Trophoblast cell (in vitro differentiated cells and primary cell): ENCODE results near the gene MYH14.

Experiments used
- DNase-seq, 2 donors: peaks; one replicate each; pipeline ENCODE4 v3.0.0-alpha.2; 2016
- H2AFZ ChIP-seq: 2 replicates; pipeline ENCODE4 v1.6.1; 2013; ENCODE audit warnings: low read length, moderate library complexity, mild to moderate bottlenecking; ENCODE audit not compliant: insufficient read depth, poor library complexity
- H2AK5ac ChIP-seq: 2 replicates; pipeline ENCODE4 v1.6.1; 2013; ENCODE audit warnings: mild to moderate bottlenecking, low read length
- H2BK120ac ChIP-seq: 2 replicates; pipeline ENCODE4 v1.6.1; 2013; ENCODE audit warnings: low read length, mild to moderate bottlenecking, moderate library complexity; ENCODE audit not compliant: insufficient read depth, poor library complexity
- H2BK12ac ChIP-seq: 2 replicates; pipeline ENCODE4 v1.6.1; 2013; ENCODE audit warnings: mild to moderate bottlenecking, low read length, moderate library complexity
- H2BK5ac ChIP-seq: 2 replicates; pipeline ENCODE4 v1.6.1; 2013; ENCODE audit warnings: low read length, low read depth, moderate library complexity, mild to moderate bottlenecking; ENCODE audit not compliant: poor library complexity
- H3K14ac ChIP-seq: 2 replicates; pipeline ENCODE4 v1.6.1; 2013; ENCODE audit warnings: mild to moderate bottlenecking, low read length
- H3K18ac ChIP-seq: 2 replicates; pipeline ENCODE4 v1.6.1; 2013; ENCODE audit warnings: mild to moderate bottlenecking, low read length
- H3K23ac ChIP-seq: 2 replicates; pipeline ENCODE4 v1.6.1; 2013; ENCODE audit warnings: low read length
- H3K27ac ChIP-seq: 2 replicates; pipeline ENCODE4 v1.5.1; 2013; ENCODE audit warnings: low read depth, mild to moderate bottlenecking, inconsistent platforms, low read length, moderate library complexity
- H3K27me3 ChIP-seq: 2 replicates; pipeline ENCODE4 v1.6.1; 2013; ENCODE audit warnings: inconsistent platforms, mild to moderate bottlenecking, low read length, moderate library complexity; ENCODE audit not compliant: insufficient read depth
- H3K36me3 ChIP-seq, 2 experiments: 1 replicate in 1 of 2; 2 replicates in 1 of 2; pipeline ENCODE4 v1.6.1; 2013; ENCODE audit warnings: low read length in 2 of 2, mild to moderate bottlenecking in 2 of 2, moderate library complexity in 1 of 2; ENCODE audit not compliant: insufficient read depth in 2 of 2, control insufficient read depth in 1 of 2
- H3K4ac ChIP-seq: 2 replicates; pipeline ENCODE4 v1.6.1; 2013; ENCODE audit warnings: low read depth, mild to moderate bottlenecking, low read length, moderate library complexity
- H3K4me1 ChIP-seq, 2 experiments: 1 replicate in 1 of 2; 2 replicates in 1 of 2; pipeline ENCODE4 v1.6.1; 2013; ENCODE audit warnings: low read length in 2 of 2, mild to moderate bottlenecking in 2 of 2, moderate library complexity in 1 of 2; ENCODE audit not compliant: insufficient read depth in 2 of 2, control insufficient read depth in 1 of 2
- H3K4me2 ChIP-seq: 2 replicates; pipeline ENCODE4 v1.6.1; 2013; ENCODE audit warnings: inconsistent platforms, mild to moderate bottlenecking, low read length, moderate library complexity
- H3K4me3 ChIP-seq: 2 replicates; pipeline ENCODE4 v1.5.1; 2013; ENCODE audit warnings: mild to moderate bottlenecking, low read depth, low read length, inconsistent platforms
- H3K79me1 ChIP-seq: one replicate; pipeline ENCODE4 v1.6.1; 2013; ENCODE audit warnings: low read length
- H3K79me2 ChIP-seq: 2 replicates; pipeline ENCODE4 v1.6.1; 2013; ENCODE audit warnings: low read length, mild to moderate bottlenecking; ENCODE audit not compliant: control insufficient read depth, insufficient read depth, poor library complexity
- H3K9ac ChIP-seq: 2 replicates; pipeline ENCODE4 v1.6.1; 2013; ENCODE audit warnings: mild to moderate bottlenecking, low read length
- H3K9me3 ChIP-seq: 2 replicates; pipeline ENCODE4 v1.6.1; 2013; ENCODE audit warnings: low read depth, mild to moderate bottlenecking, control low read depth, inconsistent platforms, low read length; ENCODE audit not compliant: insufficient read depth
- H4K12ac ChIP-seq: 2 replicates; pipeline ENCODE4 v1.6.1; 2013; ENCODE audit warnings: low read depth, mild to moderate bottlenecking, low read length, moderate library complexity
- H4K8ac ChIP-seq: 2 replicates; pipeline ENCODE4 v1.6.1; 2013; ENCODE audit warnings: low read depth, mild to moderate bottlenecking, low read length, moderate library complexity
- H4K91ac ChIP-seq: one replicate; pipeline ENCODE4 v1.6.1; 2013; ENCODE audit warnings: low read depth, mild to moderate bottlenecking, low read length, moderate library complexity
- WGBS: extraction: QIAGEN DNeasy Blood & Tissue Kit; methylation state at CpG from one replicate; pipeline ENCODE4 v1.1.7; 2013; ENCODE audit warnings: missing lambda C conversion rate; ENCODE audit not compliant: insufficient read length, insufficient coverage; ENCODE audit errors: extremely low coverage; 5-methylcytosine and 5-hydroxymethylcytosine counted together

The MYH14 gene

GRCh38 chr19:50300051-50300450 is 96.6 kb downstream of the MYH14 start:
- Histone ChIP-seq H2BK120ac (no peak overlapping the region), H4K8ac (no peak overlapping the region), H3K4me1 (no peaks in the 10 kb centered on the region), H3K4ac (no peak overlapping the region), H3K27me3 (no peaks in the 10 kb centered on the region), H2AK5ac (no peak overlapping the region), H3K79me1 (no peaks in the 10 kb centered on the region), H3K9me3 (peaks cover 2% of the 10 kb centered on the region), H2BK5ac (no peak overlapping the region), H2BK12ac (no peak overlapping the region), H3K9ac (no peak overlapping the region), H3K4me2 (no peak overlapping the region), H3K27ac (no peak overlapping the region), H3K79me2 (no peaks in the 10 kb centered on the region), H3K23ac (no peak overlapping the region), H2AFZ (no peak overlapping the region), H3K14ac (no peak overlapping the region), H3K36me3 (peaks cover 0 to 1% of the 10 kb centered on the region in 2 experiments), H4K91ac (no peak overlapping the region), H4K12ac (no peak overlapping the region), H3K4me3 (no peak overlapping the region), H3K18ac (no peak overlapping the region)
- DNase-seq, result no peak
- no CpG with 5 or more reads among the region's 2 CpGs for WGBS

DNA sequence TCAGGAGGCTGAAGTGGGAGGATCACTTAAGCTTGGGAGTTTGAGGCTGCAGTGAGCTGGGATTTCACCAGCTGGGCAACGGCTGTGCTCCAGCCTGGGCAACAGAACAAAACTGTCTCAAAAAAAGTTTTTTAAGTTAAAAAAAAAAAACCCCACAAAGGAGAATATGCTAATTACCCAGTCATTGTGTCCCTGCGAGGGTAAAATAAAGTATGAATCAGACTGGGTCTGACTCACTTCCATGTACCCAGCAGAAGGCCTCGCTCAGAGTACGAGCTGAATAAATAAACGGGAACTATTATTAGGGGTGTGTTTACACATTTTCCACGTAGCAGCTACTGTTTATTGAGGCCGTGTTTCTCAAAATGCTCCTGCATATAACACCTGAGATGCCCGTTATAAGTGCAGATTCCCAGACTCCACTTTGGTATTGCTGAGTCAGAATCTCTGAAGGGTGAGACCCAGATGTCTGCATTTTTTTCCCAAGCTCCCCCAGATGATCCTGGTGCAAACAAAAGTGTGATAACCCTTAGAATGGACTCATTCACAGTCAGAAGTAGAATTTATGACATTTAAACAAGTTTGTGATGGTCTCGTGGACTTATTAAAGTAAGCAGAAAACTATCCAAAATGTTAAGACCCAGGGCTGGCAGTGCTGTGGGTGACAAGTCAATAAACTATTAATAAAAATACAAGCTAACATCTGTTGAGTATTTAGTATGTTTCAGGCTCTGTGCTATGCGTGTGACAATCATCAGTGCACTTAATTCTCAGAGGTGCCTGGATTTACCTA is 97.6 kb downstream of the MYH14 start:
- DNase-seq, result no peak
- H2AFZ ChIP-seq, result no peak overlapping the region
- WGBS, result no CpG with 5 or more reads among the region's 10 CpGs
- peaks cover 2% of the 10 kb centered on the region for H3K9me3 ChIP-seq
- no peak overlapping the region for H4K8ac ChIP-seq
- H3K4me3 ChIP-seq, result no peak overlapping the region
- no peak overlapping the region for H3K27ac ChIP-seq
- no peak overlapping the region for H3K23ac ChIP-seq
- no peak overlapping the region for H3K4ac ChIP-seq
- no peak overlapping the region for H3K14ac ChIP-seq
- H2BK12ac ChIP-seq, result no peak overlapping the region
- H3K9ac ChIP-seq, result no peak overlapping the region
- H3K79me2 ChIP-seq, result no peaks in the 10 kb centered on the region
- H3K79me1 ChIP-seq, result no peaks in the 10 kb centered on the region
- no peak overlapping the region for H2BK5ac ChIP-seq
- no peak overlapping the region for H3K18ac ChIP-seq
- no peaks in the 10 kb centered on the region for H3K27me3 ChIP-seq
- H3K36me3 ChIP-seq, result peaks cover 0 to 1% of the 10 kb centered on the region in 2 experiments
- no peak overlapping the region for H2AK5ac ChIP-seq
- no peaks in the 10 kb centered on the region for H3K4me1 ChIP-seq
- no peak overlapping the region for H4K91ac ChIP-seq
- no peak overlapping the region for H3K4me2 ChIP-seq
- no peak overlapping the region for H2BK120ac ChIP-seq
- H4K12ac ChIP-seq, result no peak overlapping the region

DNA sequence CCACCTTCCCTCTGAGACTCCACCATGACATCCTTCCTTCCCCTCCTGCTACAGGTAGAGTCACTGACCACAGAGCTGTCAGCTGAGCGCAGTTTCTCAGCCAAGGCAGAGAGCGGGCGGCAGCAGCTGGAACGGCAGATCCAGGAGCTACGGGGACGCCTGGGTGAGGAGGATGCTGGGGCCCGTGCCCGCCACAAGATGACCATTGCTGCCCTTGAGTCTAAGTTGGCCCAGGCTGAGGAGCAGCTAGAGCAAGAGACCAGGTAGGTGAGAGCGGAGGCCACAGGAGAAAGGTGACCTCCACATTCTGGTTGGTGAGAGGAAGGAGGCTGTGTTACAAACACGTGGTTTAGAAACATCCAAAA is 98.2 kb downstream of the MYH14 start:
- Histone ChIP-seq H2BK5ac (no peak overlapping the region), H2AK5ac (no peak overlapping the region), H4K8ac (no peak overlapping the region), H3K79me1 (no peaks in the 10 kb centered on the region), H2BK12ac (no peak overlapping the region), H3K36me3 (peaks cover 0 to 1% of the 10 kb centered on the region in 2 experiments), H4K12ac (no peak overlapping the region), H3K18ac (no peak overlapping the region), H2BK120ac (no peak overlapping the region), H3K4me3 (no peak overlapping the region), H3K4ac (no peak overlapping the region), H3K4me1 (no peaks in the 10 kb centered on the region), H3K9ac (no peak overlapping the region), H3K4me2 (no peak overlapping the region), H3K79me2 (no peaks in the 10 kb centered on the region), H4K91ac (no peak overlapping the region), H3K14ac (no peak overlapping the region), H3K27ac (no peak overlapping the region), H3K23ac (no peak overlapping the region), H2AFZ (no peak overlapping the region), H3K9me3 (peaks cover 2% of the 10 kb centered on the region), H3K27me3 (no peaks in the 10 kb centered on the region)
- DNase-seq, result no peak
- WGBS, result no CpG with 5 or more reads among the region's 10 CpGs

DNA sequence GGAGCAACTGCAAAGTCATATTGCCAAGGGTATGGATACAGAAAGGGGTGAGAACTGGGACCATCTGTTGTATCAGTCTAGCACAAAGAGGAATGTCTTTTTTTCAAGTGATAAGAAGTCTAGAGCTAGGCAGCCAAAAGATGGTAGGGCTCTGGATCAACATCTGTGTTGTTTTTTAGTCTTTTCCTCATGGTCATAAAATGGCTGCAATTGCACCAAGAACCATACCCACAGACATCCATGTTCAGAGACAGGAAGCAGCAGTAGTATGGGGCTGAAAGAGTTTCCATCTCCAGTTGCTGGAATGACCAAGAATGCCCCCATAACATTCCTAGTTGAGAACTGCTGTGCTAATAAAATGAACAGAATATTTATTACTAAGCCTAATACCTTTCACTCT is 100.1 kb downstream of the MYH14 start:
- no peaks in the 10 kb centered on the region for H3K79me1 ChIP-seq
- no peak overlapping the region for H2BK120ac ChIP-seq
- H3K27ac ChIP-seq, result no peak overlapping the region
- no peak overlapping the region for H4K12ac ChIP-seq
- no peak overlapping the region for H2BK12ac ChIP-seq
- no peak overlapping the region for H3K9ac ChIP-seq
- H3K4me2 ChIP-seq, result no peak overlapping the region
- H3K4me3 ChIP-seq, result no peak overlapping the region
- no peak overlapping the region for H2BK5ac ChIP-seq
- no peak overlapping the region for H3K4ac ChIP-seq
- H3K27me3 ChIP-seq, result no peaks in the 10 kb centered on the region
- no peak overlapping the region for H3K23ac ChIP-seq
- H3K36me3 ChIP-seq, result peaks cover 3% of the 10 kb centered on the region in 2 experiments
- DNase-seq, result no peak
- no peak overlapping the region for H3K18ac ChIP-seq
- H3K4me1 ChIP-seq, result no peaks in the 10 kb centered on the region
- H4K8ac ChIP-seq, result no peak overlapping the region
- H3K9me3 ChIP-seq, result peaks cover 6% of the 10 kb centered on the region
- H3K79me2 ChIP-seq, result no peaks in the 10 kb centered on the region
- no peak overlapping the region for H2AK5ac ChIP-seq
- no peak overlapping the region for H3K14ac ChIP-seq
- H2AFZ ChIP-seq, result no peak overlapping the region
- no peak overlapping the region for H4K91ac ChIP-seq
